Measurements from ENCODE around the gene TNIP1. TPM values are rescaled to one million over a fixed set of nuclear protein-coding genes. Genes with fewer than 3 reads are reported as not detected.

TNIP1 gene
- total RNA-seq, 2 experiments from 2014 or later = 197 to 206 TPM

- ChIA-PET POLR2A (no interaction called here), CTCF (interaction anchor here (1.1 to 1.4 kb wide), 2 partner anchors 12 to 74 kb away, joined by 3 read pairs; no protein-coding TSS in a partner anchor)
Observed at GRCh38 chr5:151040211-151040747, 40.6 kb downstream of the TNIP1 start.

GRCh38 chr5:151039665-151040064, 41.2 kb downstream of the TNIP1 start:
- POLR2A ChIA-PET = no interaction called here
- CTCF ChIA-PET = interaction anchor here (1.1 to 1.4 kb wide), 3 partner anchors 8 to 76 kb away, joined by 3 to 4 read pairs (median 3); no protein-coding TSS in a partner anchor

DNA sequence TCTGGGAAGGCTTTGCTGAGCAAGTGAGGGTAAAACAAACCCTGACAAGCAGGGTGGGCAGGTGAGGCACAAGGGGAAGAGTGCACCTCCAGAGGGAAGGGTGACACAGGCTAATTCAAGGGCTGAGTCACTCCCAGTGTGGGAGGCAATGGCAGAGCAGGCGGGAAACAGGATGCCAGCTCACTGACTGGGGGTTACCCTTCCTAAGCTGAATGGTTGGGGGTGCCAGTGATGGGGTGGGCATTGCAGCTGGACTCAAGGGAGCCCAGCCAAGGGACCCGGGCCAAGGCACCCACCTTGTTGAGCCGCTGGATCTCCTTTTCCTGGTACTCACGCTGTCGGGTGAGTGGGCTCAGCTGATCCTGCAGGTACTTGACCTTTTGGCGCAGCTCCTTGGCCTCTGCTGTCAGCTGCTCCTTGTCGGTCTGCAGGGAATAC, 42.0 kb downstream of the TNIP1 start:
- POLR2A ChIA-PET = no interaction called here
- CTCF ChIA-PET = interaction anchor here (1.1 to 1.2 kb wide), 2 partner anchors 9 to 77 kb away, joined by 3 to 4 read pairs; no protein-coding TSS in a partner anchor

DNA sequence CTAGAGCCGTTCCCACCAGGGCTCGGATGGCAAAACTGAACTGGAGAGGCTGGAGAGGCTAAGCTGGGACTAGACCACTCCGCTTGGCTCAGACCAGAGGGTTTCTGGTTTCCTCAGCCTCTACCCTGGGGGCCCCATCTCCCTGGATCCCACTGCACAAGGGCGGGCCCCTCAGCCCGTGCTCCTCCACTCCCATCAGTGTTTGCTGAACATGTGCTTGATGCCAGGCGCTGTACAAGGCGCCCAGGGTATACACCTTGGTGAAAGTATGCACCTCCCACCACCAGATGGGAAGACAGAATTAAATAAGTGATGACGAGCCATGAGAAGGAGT, 42.5 kb downstream of the TNIP1 start:
- ChIA-PET CTCF (interaction anchor here (1.2 kb wide), 1 partner anchor 9 kb away, joined by 4 read pairs; no protein-coding TSS in a partner anchor), POLR2A (no interaction called here)

DNA sequence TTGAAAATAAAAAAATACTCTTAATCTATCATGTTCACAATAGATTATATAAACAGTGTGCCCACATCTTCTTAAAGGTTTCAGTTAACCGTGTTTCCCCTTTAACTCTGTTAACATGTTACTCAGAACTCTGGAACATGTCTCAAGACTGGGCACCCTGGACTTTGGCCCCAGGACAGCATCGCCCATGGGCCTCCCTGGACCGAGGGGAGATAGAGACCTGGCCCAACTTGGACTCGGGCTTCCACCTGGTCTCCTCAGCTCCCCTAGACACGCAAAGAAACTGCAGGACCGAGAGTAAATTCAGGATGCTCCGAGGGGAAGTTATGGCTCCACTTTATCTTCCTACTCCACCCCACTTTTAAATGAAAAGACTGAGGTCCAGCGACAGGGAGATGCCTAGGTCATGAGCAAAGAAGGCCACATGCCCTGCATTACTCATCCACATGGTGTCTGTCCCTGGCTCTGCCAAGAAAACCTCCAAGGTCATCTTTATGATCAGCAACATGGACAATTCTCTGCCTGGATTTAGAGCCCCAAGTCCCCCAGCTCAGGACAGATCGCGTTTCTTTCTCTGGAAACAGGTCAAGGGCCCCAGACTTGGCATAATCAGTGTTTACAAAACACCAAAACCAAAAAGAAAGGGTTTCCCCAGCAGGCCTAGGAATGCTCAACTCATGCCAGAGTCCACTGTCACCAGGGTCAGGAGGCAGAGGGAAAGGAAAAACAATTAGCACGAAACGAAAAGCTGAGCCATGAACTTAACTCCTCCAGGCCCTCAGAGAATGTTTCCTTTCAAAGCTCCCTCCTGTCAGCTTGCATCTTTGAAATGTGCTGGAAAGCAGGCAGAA, 43.0 kb downstream of the TNIP1 start:
- ChIA-PET POLR2A (no interaction called here), CTCF (no interaction called here)

DNA sequence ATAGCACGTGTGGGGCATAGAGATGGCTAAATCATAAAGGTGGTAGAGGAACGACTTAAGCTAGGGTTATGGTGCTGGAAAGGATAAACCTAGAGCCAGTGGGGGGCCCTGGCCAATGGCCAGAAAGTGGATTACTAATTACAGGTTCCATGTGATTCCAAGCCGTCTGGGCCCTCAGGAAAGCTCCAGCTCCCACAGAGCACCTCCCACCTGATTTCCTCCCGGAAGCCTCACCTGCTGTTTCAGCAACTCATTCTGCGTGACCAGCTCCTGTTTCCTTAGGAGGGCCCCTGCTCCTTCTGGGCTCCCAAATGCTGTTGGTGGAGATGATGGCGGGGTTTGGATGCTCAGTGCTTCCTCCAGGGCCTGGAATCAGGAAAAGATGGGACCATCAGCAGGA, 44.3 kb downstream of the TNIP1 start:
- CTCF ChIA-PET = no interaction called here

GRCh38 chr5:151034422-151035379, 46.1 kb downstream of the TNIP1 start:
- CTCF ChIA-PET = interaction anchor here (0.5 to 0.6 kb wide), 2 partner anchors 143 to 177 kb away, joined by 3 read pairs; no protein-coding TSS in a partner anchor
- POLR2A ChIA-PET = interaction anchor here (0.6 kb wide), 1 partner anchor 217 kb away, joined by 4 read pairs; no protein-coding TSS in a partner anchor

More for the DNA sequence above, 44.3 kb downstream of the TNIP1 start:
- POLR2A ChIA-PET = interaction anchor here (0.6 kb wide), 1 partner anchor 157 kb away, joined by 3 read pairs; no protein-coding TSS in a partner anchor

DNA sequence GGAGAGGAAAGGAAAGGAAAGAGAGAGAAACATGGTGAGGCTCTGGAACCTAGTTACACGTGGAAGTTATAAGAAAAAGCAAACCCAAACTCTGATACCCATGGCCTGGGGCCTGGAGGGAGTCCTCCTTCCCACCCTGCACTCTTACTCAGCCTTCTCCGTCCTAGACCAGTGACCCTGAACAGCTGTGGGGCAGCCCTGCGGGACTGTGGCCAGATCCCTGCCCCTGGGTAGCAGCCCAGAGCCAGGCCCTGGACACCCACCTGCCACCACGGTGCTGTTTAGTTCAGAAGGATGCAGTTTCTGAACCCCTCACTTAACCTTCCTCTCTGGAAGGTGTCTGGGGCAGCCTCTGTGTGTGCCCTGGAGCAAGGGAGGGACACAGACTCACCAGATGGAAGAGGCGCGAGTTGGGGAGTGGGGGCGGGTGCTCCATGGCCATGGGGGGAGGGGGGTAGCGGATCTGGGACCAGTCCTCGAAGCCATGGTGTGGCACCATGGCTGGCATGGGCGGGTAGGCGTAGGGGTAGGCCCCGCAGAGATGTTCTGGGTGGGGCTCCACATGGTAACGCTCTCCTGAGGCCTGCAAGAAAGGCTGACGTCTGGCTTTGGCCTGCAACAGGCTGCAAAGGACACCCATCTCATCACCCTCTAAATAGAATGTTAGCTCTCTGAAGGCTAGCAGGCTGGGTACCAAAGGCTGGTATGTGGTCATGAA, 47.5 kb downstream of the TNIP1 start:
- POLR2A ChIA-PET = no interaction called here
- CTCF ChIA-PET = interaction anchor here (0.7 kb wide), 1 partner anchor 10 kb away, joined by 3 read pairs; no protein-coding TSS in a partner anchor

DNA sequence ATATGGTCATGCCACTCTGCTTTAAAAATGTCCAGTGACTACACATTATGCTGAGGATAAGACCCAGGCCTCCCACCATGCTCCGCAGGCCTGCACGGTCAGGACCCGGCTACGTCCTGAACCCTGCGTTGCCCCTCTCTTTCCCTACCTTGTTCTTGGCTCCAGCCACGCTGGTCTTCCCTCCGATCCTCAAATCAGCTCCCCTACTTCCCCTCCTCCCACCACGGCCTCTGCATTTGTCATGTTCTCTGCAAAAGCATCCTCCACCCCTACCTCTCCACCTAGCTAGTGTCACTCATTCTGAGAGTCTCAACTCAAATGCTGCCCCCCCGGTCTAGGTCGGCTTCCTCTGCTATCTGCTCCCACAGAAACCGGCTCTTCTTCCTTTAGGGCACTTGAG, 49.3 kb downstream of the TNIP1 start:
- POLR2A ChIA-PET = no interaction called here
- CTCF ChIA-PET = no interaction called here

DNA sequence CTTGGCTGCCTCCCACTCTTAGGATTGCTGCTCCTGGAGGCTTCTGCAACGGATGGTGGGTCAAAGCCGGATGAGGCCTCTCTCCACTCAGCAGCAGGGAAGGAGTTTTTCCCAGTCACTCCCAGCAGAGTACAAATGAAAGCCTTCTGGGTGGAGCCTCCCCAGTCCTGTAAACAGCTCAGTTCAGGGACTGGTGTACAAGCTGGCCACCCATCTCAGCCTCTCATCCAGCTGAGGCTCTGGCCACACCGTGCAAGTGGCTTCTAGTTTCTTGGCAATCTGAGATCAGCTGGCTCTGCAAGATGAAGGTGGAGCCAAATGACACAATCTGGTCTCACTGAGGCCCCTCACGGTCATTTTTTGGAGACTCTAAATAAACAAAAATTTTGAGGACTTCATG, 50.5 kb downstream of the TNIP1 start:
- ChIA-PET CTCF (no interaction called here), POLR2A (interaction anchor here (0.7 kb wide), 1 partner anchor 148 kb away, joined by 7 read pairs; no protein-coding TSS in a partner anchor)

DNA sequence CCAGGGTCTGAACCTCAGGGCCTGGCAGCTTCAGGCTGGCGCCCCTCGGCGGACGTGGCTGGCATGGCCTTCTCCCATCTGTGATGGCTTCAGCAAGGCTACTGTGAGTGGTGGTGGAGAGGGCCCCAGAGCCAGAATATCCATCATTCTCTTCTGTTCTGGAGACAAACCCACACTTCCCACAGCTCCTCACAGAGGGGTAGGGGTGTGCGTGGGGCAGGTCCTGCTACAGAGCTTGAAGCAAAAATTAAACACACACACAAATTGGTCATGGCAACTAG, 50.8 kb downstream of the TNIP1 start:
- CTCF ChIA-PET = no interaction called here
- POLR2A ChIA-PET = no interaction called here

DNA sequence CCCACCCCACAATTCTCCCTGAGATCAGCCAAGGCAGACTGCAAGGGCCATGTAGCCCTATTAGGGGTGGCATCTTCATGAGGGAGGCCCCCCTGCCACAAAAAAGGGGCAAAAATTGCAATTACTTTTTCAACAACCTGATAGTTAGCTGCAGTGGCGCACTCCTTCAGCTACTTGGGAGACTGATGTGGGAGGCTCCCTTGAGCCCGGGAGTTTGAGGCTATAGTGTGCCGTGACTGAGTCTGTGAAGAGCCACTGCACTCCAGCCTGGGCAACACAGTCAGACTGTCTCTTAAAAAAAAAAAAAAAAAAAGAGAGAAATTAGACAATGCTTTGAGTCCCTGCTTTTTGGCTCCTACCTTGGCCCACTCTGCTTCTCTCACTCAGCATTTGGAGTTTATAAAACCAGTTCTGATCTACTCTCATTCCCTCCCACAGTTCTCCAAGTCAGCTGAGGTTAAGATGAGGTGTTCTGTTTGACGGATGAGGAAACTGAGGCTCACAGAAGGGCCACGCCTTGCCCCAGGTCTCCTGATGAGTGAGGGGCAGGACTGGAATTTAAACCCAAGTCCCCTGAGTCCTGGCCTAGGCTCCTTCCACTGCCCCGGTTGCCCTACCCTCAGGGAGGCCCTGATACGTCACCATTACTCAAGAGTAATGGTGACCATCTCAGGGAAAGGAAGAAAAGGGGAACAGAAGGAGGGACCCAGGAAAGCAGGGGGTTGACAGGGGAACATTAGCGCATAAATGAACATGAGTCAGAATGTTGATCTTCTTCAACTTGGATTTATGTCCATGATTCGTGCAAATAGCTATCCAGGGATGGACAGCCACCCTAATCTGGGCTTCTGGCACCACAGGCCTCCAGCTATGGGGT, 51.4 kb downstream of the TNIP1 start:
- ChIA-PET POLR2A (no interaction called here), CTCF (no interaction called here)

DNA sequence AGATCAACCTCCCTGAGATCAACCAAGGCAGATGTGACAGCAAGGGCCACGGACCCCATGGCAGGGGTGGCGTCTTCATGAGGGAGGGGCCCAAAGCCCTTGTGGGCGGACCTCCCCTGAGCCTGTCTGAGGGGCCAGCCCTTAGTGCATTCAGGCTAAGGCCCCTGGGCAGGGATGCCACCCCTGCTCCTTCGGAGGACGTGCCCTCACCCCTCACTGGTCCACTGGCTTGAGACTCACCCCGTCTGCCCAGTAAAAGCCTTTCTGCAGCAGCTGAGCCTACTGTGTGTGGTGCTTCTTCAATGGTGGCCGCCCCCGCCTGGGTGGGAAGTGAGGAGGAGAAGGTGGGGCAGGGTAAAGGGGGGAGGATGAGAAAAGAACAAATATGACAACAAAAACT, 52.1 kb downstream of the TNIP1 start:
- POLR2A ChIA-PET = no interaction called here

DNA sequence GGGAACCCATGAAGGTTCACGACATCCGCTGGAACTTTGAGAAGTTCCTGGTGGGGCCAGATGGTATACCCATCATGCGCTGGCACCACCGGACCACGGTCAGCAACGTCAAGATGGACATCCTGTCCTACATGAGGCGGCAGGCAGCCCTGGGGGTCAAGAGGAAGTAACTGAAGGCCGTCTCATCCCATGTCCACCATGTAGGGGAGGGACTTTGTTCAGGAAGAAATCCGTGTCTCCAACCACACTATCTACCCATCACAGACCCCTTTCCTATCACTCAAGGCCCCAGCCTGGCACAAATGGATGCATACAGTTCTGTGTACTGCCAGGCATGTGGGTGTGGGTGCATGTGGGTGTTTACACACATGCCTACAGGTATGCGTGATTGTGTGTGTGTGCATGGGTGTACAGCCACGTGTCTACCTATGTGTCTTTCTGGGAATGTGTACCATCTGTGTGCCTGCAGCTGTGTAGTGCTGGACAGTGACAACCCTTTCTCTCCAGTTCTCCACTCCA, 52.8 kb downstream of the TNIP1 start:
- POLR2A ChIA-PET = no interaction called here

More for the DNA sequence above, 52.1 kb downstream of the TNIP1 start:
- CTCF ChIA-PET = no interaction called here

GRCh38 chr5:151026679-151027078, 54.2 kb downstream of the TNIP1 start:
- POLR2A ChIA-PET = no interaction called here
- CTCF ChIA-PET = no interaction called here

More for the DNA sequence above, 52.8 kb downstream of the TNIP1 start:
- CTCF ChIA-PET = interaction anchor here (1.1 kb wide), 1 partner anchor 87 kb away, joined by 3 read pairs; no protein-coding TSS in a partner anchor

DNA sequence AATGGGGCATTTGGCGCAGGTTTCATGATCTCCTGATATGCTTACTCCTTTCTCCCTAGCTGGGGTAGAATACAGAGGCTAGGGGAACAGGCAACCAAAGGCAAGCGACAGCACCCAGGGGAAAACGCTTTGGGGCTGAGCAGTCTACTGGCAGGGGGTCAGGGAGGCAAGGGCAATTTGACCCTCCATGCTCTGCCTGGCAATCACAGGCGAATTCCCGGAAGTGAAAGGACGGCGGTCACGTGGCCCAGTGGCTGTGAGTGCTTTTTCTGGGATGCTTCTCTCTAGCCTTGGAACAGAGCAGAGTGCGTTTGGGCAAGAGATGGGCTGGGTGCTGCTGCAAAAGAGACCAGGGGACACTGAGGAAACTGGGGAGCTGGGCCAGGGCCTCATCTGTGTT, 54.7 kb downstream of the TNIP1 start:
- POLR2A ChIA-PET = no interaction called here
- CTCF ChIA-PET = no interaction called here

- POLR2A ChIA-PET = interaction anchor here (0.6 kb wide), 1 partner anchor 615 kb away, joined by 6 read pairs; no protein-coding TSS in a partner anchor
- CTCF ChIA-PET = no interaction called here
Observed at GRCh38 chr5:151025250-151025606, 55.6 kb downstream of the TNIP1 start.
